Germinal center (tissue), 1 donor: Measurements from ENCODE around the gene SCARB1.
A peak's percentile ranks its signal among the peaks of the same experiment; 100 is the strongest.

ENCODE experiments used
- DNase-seq: peaks from one replicate; pipeline ENCODE4 v3.0.0; 2012; ENCODE audit warnings: mixed read lengths, low spot score

The SCARB1 gene

DNA sequence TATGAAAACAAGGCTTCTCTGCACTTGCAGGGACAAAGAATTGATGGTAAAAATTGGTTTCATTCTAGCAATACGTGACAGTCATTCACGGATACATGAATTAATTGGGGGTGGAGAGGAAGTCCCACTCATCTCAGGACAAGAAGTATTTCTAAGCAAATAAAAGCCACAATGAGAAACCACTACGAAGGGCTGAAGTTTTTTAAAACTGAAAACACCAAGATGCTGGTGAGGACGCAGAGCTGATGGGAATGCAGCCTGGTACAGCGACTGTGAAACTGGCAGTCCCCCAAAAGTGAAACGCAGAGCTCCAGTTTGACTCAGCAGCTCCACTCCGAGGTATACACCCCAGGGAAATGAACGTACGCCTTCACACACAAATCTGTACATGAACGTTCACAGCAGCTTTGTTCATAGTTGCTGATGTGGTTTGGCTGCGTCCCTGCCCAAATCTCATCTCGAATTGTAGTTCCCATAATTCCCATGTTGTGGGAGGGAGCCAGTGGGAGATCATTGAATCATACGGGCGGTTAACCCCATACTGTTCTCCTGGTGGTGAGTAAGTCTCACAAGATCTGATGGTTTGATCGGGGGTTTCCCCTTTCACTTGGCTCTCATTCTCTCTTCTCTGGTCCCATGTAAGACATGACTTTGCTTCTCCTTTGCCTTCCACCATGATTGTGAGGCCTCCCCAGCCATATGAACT lies 89.0 kb downstream of the SCARB1 start:
- peak; percentile 48 for DNase-seq

DNA sequence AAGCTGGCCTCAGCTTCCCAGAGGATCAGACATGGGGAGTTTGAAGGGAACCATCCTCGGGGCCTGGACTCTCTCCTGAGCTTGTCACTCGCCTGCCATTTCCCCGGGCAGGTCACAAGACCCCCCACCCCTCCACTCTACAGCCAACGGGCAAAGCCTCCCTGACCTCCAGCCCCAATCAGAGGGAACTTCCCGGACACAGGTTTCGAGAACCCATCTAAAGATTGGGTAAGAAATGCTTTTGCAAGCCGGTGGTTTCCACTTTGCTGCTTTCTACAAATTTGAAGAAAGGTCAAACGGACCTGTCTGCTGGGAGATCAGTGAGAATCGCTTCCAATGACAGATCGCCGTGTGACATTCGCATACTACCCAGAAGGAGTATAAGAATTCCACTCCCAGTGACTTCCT lies 89.6 kb downstream of the SCARB1 start:
- DNase-seq, result no peak

DNA sequence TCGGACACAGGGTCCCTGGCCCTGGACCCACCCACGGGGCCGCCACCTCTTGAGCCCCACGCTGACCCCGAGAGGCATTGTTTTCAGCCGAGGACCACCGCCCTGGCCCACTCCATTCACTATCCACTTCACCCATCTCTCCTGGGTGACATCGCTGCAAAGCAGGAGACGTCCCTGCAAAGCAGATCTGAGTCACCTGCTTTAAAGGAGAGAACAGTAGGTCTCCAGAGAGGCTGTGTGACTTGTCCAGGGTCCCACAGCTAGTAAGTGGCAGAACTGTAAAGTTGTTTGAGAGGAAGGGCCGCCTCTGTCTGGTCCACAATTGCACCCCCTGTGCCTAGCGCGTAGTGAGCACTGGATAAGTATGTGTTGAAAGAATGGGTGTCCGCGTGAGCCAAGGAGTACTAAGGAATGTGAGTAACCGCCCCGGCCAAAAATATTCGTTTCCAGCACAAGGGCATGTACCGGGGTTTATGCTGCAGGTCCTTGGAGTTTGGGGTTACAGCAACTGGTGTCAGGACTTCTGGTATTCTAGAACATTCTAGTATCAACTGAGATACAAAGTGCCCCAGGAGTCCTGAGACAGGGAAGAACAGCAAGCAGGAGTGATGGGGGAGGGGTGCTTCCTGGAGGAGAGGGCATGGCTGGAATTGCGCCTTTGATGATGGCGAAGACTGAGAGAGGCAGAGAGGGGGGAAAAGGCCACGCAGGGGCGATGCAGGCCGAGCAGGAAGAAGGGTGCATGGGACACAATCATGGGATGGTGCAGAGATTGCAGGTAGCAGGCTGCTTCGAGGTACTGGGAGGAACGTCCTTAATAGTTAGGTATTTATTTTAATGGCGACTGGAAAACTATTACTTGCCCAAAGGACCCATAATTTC lies 91.1 kb downstream of the SCARB1 start:
- DNase-seq, result no peak

DNA sequence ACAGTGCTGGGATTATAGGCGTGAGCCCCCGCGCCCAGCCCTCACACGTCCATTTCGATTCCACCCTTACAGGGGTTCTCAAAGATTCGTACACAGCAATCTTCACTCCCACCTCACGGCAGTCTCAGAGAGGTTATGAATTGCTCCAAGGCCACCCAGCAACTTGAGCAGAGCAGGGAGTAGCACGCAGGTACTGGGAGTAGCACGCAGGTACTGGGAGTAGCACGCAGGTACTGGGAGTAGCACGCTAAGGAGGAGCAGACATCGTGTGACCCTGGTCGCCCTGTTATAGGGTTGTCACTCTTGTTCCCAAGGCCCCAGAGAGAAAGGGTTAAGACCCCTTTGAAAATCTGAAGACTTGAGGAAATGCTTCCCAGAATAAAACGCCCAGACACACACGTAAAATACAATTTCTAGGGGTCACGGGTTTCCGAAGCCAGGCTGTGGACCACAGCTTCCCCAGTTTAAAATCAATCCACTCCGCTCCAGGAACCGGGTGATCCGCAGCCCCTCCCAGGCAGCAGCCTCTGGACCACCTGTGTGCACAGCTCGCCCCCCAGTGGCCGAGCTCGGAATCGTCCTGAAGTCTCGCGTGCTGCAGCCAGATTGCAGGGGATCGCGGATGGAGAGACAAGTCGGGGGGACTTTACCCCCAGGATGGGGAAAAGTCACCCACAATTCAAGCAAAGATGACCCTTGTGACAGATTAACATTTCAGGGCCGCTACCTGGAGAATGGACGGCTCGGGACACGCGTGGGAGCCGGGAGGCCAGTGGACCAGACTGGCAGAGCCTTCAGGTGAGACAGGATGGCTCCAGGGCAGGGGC lies 92.0 kb downstream of the SCARB1 start:
- peak; percentile 81 for DNase-seq

DNA sequence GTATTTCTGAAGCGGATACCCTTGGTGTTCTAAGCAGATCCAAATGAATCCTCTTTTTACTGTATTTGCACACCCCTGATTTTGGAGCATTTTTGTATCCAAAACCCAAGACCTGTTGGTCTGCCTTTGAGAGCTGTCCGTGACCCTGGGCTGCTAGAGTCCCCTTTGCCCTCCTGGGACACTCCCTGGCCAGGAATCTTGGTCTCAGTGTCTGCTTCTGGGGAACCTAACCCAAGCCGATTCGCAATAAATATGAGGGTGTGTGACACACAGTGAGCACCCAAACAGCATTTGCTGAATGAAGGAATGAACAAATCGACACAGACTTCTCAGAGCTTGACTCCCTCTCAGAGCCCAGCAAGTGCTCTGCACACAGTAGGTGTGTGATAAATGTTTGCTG lies 92.9 kb downstream of the SCARB1 start:
- no peak for DNase-seq

DNA sequence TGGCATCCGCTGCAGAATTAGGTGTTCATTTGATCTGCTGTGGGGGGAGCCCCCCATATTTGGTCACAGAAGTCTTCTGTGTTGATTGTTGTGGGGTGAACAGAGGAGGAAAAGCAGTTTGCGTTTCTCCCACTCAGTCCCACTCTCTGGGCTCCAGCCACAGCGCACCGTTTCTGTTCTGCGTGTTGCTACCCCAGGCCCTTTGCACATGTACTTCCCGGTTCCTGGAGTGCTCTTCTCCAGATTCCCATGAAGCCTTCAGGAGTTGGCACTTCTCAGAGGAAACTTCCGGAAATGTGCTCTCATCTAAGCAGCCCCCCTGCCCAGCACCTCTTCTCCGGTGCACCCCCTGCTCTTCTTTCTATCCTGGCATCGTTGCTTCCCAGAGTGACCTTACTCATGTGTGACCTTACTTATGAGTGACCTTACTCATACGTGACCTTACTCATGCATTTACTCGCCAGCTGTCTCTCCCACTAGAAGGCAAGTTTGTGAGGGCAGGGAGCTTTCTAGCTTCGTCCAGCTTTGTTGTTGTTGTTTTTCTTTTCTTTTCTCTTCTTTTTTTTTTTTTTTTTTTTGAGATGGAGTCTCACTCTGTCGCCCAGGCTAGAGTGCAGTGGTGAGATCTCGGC lies 93.7 kb downstream of the SCARB1 start:
- DNase-seq, result no peak

DNA sequence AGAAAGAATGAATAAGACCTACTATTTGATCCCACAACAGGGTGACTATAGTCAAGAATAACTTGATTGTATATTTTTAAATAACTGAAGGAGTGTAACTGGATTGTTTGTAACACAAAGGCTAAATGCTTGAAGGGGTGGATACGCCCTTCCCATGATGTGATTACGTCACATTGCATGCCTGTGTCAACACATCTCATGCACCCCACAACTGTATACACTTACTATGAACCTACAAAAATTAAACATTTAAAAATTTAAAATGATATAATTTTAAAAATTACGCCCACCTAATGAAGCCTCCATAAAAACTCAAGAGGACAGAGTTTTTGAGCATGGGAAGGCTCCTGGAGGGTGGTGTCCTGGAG lies 94.5 kb downstream of the SCARB1 start:
- DNase-seq, result no peak

DNA sequence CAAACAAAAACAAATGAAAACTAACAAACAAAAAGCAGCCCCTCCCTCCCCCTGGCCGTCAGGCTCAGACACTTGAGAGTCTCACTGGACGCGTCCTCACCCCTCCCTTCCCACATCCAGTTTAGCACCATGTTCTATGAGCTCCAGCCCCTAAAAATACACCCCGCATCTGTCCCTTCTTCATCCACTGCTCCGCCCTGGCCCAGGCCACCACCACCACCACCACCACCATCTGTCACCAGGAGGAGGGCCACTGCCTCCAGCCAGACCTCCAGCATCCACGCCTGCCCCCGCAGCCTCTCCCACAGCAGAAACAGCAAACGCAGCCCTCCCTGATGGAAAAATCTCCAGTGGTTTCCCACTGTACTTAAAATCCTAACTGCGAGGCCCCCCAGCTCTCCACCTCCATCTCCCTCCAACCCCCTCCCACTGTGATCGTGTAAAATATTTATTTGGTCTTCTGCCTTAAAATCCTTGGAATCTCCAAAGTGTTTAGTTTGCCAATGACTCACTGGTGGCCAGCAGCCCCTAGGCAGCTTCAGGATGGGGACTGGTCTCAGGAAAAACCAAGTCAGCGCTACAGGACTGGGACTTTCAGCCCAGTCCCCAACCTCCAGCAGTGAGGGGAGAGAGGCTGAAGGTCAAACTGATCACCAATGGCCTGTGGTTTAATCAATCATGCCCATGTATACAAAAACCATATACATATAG lies 95.1 kb downstream of the SCARB1 start:
- DNase-seq, result no peak

DNA sequence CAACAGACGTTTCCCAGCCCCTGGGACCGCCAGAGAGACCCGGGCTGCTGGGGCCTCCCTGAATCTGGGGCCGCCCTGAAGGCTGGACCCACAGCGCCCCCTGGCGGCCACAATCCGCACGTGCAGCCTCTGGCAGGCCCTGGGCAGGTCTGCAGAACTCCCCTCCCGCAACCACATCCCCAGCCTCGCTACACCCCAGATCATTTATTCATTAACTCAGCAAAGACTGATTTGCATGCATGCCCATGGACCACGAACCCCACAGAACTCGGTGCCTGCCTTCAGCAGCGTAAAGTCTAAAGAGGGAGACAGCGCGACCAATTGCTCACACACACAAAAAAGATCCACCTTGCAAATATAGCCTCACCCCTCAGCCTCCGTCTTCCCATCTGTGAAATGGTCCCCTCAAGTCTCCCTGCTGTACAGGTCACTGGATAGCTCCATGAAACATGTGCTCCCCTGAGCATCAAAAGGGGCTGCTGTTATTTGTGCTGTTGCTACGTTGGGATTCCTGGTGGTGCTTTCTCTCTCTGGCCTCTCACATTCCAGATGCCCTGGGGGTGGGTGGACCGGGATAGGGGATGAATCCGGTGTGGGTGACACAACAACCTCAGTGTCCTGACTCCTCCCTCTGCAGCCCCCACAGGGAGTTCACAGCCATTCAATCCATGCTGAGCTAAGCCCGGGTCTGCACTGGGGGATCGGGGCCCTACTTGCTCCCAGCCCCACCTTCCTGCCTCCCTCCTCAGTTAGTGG lies 96.4 kb downstream of the SCARB1 start:
- peak; percentile 86 for DNase-seq

DNA sequence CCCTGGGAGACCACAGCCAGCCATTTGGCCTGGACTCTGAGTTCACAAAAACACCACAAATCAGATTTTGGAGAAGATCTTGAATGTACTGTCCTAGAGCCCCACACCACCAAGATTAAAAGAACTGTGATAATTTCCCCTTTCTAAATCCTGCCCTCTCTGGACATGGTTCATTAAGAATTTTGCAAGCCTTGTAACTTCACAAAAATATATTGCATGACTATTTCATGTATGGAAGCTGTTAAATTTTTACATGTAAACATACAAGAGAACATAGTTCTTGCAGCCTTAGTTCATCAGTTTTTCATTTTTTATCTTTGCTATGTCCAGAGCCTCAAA lies 97.0 kb downstream of the SCARB1 start:
- no peak for DNase-seq

DNA sequence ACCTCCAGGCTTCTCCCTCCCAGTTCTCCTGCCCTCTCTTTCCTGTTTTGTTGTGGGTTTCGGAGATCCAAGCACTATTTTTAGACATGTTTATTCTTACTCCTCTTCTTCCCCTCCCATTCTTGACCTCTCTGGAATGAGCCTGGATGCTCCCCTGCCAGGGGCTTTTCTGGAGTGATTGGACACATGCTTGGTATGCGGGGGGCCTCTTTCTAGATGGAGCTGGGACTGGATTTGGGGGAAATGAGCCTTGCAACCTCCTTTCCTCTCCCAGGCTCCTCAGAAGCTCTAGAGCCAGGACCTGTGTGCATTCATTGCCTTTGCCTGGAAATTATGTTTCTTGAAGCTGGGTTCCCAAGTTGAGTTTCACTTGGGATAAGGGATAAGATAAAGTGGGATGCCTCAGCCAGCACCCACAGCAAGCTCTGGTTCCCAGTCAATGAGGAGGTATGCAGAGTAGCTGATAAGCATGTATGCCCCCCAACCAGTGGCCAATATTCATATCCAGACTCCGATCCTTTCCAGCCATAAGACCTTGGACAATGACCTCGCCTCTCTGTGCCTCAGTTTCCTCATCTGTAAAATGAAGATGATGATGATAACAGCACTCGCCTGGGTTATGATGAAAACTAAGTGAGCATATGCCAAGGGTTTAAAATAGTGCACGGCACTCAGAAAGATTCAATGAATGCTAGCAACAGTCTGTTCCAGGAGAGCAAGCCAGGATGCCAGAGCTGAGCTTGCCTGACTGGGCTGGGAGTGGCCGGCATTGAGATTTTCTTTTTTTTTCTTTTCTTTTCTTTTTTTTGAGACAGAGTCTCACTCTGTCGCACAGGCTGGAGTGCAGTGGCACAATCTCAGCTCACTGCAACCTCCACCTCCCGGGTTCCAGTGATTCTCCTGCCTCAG lies 97.8 kb downstream of the SCARB1 start:
- no peak for DNase-seq

DNA sequence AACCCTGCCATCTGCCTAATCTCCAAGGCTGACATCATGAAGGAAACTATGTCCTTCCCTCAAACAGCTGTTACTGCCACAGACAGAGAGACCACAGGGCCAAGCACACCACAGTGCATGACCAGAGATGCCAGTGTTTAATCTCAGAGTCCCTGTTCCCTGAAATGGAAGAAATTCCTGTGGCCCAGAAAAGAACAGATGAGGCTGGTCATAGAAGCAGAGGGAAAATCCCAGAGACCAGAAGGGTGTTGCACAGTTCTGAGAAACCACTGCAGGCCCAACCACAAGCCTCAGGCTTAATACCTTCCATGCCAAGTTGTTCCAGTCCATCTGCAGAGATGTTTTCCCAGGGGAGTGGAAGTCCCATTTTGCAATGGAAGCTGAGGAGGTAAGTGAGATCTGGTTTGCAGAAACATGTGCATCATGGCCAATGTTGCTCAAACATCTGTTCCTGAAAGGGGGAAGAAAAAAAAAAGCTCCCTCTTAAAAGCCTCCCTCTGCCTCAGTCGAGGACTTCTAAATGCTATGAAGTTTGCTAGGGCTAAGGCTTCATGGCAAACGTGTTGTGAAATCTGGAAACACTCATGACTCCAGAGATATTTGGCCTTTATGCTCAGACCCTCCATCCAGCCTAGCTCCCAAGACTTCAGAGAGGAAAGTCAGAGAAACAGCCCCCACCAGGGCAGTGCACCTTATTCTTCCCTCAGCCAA lies 98.6 kb downstream of the SCARB1 start:
- DNase-seq, result no peak

DNA sequence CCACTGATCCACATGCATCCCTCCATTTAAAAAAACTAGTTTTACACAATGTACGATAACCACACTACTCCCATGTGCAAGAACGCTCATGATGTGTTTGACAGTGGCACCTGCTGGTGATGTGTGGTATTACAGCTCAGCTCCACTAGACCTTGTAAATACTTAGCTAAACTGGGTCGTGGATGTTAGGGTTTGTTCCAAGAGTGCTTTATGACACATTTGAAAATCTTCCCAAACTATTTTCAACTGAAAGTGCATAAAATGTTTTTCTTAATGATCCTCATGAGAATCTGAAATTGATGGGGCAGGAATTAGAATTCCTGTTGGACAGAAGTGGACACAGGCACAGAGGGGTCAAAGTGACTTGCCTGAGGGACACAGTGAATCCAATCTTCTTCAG lies 99.2 kb downstream of the SCARB1 start:
- no peak for DNase-seq

DNA sequence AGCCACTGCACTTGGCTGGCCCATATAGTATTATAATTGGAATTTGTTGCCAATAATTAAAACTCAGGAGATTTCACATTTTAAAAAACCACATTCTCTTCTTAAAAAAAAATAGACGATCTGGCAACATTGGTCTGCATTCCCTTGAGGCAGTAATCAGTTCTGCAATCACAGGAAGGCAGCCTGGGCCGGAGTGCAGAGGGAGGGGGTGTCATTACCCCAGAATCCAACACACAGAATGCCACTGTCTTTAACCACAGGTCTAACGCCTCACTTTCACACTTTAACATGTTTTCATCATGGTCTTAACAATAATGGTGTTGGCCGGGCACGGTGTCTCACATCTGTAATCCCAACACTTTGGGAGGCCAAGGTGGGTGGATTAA lies 100.1 kb downstream of the SCARB1 start:
- no peak for DNase-seq

DNA sequence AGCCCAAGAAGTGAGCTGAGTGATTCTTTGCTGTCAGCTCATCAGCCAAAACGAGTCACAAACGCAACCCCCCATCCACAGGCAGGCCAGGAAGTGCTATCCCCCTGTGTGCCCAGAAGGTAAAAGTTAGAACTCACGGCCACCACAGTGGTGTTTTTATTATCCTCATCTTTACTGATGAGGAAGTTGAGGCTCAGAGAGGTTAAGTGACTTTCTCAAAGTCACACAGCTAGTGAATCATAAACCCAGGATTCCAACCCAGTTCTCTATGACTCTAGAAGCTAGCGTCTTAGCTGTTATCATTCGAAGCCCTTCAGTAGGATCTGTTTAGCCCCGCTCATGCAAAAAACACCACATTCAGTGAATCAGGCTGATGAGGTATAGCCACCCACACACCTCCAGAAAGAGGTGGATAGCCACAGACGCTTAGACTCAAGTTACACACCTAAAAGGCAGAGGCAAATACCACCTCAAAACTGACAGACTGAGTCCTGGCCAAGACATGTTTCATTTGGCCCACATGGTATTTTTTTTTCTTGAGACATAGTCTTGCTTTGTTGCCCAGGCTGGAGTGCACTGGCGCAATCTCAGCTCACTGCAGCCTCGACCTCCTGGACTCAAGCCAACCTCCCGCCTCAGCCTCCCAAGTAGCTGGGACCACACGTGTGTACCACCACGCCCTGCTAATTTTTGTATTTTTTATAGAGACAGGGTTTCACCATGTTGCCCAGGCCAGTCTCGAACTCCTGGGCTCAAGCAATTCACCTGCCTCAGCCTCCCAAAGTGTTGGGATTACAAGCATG lies 100.7 kb downstream of the SCARB1 start:
- DNase-seq, result no peak

DNA sequence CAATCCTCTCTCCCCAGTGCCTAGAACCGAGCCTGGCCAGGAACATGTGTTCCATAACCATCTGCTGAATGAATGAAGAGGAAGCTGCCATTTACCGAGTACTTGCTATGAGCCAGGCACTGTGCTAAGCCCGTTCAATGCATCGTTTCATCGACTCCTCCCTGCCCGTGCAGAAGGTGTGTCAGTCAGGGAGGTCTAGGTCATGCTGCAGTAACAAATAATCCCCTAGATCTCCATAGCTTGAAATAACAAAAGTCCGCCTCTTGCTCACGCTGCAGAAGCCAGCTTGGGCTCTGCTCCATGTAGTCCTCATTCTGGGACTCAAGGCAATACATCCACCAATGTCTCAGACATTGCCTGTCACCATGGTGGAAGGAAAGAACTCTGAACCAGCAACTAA lies 101.3 kb downstream of the SCARB1 start:
- no peak for DNase-seq

DNA sequence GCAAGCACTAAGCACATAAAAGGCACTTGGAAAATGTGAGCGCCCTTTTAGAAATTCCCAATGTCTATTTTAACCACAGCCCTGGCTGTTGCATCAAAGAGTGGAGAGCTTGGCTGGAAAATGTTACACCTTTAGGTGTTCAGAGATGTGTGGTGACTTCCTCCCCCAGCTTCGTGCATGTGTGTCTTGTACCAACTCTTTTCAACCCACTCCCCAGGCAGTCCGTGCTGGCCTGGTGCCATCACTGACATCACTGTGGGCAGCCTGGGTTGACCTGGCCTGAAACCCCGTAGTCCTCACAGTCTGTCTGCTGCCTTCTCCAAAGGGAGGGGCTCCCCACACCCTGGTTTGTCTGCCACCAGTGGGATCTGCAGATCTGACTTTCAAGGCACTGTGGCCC lies 101.8 kb downstream of the SCARB1 start:
- no peak for DNase-seq

DNA sequence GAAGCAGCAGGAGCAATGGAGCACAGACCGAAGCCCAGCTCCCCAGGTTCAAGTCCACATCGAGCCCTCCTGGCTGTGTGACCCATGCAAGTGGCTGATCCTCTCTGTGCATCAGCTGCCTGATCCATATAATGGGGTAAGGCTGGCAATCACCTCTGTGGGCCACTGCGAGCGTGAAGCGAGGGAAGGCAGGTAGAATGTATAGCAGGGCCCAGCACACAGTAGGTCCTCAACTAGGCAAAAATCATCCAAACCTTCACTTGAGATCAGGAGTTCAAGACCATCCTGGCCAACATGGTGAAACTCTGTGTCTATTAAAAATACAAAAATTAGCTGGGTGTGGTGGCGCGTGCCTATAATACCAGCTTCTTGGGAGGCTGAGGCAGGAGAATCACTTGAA lies 102.6 kb downstream of the SCARB1 start:
- no peak for DNase-seq
